GM18520 (cell line): ENCODE measurements around the gene ZNF536.
"Not testable (repeated sequence)": the region's sequence is repeated elsewhere in the genome, so short reads cannot be mapped to it uniquely, and the experiment has no call there.

Source experiments
- ATAC-seq: cut with Tn5 transposase; IDR thresholded peaks from one replicate; pipeline ENCODE4 v1.9.1; 2021; ENCODE audit not compliant: unreplicated experiment

ZNF536 gene

DNA sequence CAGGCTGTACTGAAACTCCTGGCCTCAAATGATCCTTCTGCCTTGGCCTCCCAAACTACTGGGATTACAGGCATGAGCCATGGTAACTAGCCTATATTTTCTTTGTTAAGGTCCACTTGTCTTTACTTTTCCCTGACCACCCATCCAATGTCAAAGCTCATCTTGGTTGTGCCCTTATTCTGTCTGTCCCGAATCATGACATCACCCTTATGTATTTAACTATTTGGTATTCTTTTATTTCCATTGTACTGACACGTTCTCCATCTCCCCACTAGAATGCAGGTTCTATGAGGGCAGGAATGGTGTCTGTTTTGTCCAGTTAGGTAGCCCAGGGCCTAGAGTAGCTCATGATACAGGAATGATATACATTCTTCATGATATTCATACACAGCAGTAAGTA, 104.8 kb downstream of the ZNF536 start:
- ATAC-seq = no peak

DNA sequence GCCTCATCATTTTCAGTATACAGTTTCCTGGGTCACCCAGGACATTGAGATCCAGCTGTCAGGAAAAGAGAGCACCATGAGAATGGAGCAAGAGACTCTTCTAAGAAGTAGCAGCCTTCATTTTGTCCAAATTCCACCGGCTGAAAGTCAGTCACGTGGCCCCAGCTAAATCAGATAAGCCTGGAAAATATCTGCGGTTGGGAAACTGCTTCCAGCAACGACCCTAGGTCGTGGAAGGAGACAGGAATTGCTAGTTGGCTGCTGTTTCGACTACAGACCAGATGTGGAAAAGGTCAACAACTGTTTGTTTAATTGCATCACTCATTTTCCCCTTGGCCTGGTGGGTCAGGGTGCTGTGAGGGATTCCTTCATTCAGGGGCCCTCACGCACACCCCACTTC, 107.0 kb downstream of the ZNF536 start:
- no peak for ATAC-seq

DNA sequence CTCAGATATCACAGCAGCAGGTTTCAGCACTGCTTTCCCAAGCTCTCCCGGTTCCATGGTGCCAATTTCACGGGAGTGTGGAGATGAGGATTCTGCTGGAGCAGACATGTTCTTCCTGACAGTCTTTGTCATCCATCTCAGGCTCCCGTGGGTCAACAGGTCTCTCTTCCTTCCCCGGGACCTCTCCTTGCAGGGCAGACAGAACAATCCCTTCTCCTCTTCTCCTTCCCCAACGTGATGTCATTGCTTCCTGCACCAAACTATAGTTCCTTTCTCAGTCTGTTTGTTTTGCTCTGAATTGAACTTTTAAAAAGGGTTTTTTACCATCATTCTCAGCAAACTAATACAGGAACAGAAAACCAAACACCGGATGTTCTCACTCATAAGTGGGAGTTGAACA, 107.9 kb downstream of the ZNF536 start:
- ATAC-seq = no peak

DNA sequence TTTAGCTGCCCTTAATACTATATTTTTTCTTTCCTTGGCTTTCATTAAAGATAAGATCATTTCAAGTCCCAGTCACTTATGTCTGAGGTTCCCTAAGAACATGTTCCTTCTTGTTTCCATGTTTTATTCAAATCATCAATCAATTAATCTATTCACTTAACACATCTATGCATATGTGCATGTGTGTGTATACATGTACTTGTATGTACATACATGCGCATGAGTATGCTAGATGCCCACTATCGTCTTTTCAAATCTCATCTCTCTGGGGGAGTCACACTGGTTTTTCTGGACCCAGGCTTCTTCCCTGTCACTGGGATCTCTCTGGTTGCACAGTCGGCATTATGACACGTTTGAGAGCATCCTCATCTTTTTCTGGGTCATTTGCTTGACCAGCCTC, 108.9 kb downstream of the ZNF536 start:
- no peak for ATAC-seq

DNA sequence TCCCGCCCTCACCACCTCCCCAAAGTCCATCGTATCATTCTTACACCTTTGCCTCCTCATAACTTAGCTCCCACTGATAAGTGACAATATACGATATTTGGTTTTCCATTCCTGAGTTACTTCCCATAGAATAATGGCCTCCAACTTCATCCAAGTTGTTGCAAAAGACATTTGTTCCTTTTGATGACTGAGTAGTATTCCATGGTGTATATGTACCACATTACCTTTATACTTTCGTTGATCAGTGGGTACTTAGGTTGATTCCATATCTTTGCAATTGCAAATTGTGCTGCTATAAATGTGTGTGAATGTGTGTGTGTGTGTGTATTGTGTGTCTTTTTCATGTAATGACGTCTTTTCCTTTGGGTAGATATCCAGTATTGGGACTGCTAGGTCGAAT, 109.6 kb downstream of the ZNF536 start:
- ATAC-seq = no peak

DNA sequence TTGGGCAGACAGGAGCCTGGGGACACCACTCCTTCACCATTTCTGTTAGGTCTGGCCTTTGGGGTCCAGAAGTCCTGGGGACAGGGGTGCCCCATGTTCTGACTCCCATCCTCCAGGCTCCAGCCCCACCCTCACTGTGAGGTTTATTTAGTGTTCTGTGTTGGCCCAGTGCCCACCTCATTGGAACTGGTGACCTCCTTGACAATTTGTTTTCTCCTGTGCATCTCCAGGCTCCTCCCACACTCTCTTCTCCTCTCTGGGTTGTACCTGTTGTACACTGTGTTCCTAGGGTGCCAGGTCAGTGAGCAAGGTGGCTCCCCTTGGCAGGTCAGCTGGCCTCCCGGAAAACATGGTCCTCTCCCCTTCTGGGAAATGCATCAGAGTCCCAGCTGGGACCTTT, 110.8 kb downstream of the ZNF536 start:
- ATAC-seq = no peak

DNA sequence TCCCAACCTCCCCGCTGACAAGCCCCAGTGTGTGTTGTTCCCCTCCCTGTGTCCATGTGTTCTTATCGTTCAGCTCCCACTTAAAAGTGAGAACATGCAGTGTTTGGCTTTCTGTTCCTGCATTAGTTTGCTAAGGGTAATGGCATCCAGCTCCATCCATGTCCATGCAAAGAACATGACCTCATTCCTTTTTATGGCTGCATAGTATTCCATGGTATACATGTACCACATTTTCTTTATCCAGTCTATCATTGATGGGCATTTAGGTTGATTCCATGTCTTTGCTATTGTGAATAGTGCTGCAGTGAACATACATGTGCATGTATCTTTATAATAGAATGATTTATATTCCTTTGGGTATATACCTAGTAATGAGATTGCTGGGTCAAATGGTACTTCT, 114.1 kb downstream of the ZNF536 start:
- not testable (repeated sequence) for ATAC-seq

DNA sequence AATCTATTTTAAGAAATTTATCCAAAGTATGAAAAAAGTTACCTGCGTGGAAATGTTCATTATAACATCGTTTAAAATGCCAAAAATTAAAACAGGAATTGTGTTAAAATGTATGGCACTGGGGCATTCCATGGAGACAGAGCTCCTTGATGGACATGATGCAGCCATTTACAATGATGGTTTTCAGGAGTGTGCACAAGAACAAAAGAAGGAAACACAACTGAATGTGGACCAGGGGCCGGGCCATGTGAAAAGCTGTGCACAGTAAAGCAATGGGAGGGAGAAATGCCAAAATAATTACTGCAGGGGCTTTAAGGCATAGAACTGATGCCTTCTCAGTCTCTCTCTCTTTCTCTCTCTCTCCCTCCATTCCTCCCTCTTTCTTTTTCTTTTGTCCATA, 115.0 kb downstream of the ZNF536 start:
- no peak for ATAC-seq

DNA sequence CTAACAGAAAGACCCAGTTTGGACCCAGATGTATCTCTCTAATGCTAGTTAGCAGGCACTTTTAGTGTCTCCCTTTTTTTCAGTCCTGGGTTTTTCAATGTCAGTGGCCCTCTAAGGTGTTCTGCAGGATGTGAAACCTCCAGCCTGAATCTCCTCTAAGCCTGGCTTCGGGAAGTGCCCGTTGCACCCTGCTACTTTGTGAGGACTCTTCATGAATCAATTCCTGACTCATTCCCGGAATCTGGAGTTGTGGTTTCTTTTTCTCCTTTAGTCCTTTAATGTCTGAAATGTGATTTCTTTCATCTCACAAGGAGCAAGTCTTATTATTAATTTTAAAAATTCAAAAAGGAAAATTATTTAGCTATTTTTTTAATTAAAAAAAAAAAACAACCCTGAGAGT, 116.0 kb downstream of the ZNF536 start:
- no peak for ATAC-seq

DNA sequence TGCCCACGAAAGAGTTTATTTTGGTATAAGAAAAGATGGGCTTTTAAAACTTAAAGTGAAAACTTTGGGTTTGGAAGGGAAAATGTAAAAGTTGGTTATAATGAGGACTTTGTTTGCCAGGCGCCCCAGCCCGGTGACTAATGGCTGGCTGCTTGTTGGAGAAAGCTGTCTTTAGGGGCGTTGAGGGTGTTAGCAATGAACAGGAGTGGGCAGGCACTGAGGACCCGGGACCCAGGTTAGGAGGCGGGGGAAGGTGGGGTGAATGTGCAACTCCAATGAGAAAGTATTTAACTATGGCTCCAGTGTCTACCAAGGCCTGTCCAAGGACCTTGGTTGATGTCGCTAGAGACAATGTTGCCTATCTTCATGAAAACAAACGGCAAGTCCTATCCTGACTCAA, 118.6 kb downstream of the ZNF536 start:
- no peak for ATAC-seq

DNA sequence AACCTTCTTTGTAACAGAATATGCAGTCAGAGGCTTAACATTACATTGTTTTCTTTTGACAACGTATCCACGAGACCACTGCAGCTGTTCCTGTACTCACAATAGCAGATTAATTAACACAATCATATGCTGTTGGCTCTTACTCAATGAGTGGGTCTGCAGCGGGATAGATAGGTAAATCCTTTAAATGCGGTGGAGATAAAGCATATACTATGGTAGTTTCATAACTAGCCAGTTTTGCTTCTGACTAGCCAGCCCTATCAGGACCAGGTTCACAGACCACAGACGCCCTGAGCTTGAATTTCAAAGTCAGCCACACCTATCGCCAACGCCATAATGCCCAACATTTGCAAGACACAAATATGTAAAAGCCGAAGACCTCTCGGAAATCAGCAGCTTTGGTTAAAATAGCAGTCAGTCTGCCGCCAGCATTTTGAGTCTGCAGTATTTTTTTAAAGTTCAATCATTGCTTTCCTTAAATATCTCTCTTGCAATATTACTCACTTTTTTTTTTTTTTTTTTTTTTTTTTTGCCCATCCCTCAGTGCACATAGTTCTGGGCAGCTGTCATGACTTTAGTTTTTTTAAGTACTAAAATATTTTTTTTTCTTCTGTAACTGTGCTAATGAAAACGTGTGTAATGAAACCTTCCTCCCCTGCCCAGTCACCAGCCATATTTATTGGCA, 120.5 kb downstream of the ZNF536 start:
- ATAC-seq = no peak

DNA sequence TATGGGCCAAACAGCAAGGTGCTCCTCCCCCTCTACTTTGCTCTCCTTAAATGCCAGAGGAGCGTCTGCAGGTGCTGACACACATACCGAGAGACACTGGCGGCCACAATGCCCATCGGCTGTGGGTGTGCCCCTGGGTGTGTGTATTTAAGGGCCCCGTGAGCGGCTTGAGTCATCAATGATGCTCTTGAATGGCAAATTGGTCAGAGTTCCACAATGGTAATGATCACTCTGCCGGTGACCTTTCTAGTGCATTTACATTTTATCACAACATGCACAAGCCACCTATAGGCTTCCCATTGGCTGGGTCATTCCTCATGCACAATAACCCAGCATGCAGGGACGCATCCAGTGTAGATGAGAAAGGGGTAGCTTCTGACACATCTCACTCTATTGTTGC, 124.8 kb downstream of the ZNF536 start:
- no peak for ATAC-seq

DNA sequence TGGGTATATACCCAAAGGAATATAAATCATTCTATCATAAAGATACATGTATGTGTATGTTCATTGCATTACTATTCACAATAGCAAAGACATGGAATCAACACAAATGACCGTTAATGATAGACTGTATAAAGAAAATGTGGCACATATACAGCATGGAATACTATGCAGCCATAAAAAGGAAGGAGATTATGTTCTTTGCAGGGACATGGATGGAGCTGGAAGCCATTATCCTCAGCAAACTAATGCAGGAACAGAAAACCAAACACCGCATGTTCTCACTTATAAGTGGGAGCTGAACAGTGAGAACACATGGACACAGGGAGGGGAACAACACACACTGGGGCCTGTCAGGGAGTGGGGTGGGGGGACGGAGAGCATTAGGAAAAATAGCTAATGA, 125.9 kb downstream of the ZNF536 start:
- not testable (repeated sequence) for ATAC-seq

DNA sequence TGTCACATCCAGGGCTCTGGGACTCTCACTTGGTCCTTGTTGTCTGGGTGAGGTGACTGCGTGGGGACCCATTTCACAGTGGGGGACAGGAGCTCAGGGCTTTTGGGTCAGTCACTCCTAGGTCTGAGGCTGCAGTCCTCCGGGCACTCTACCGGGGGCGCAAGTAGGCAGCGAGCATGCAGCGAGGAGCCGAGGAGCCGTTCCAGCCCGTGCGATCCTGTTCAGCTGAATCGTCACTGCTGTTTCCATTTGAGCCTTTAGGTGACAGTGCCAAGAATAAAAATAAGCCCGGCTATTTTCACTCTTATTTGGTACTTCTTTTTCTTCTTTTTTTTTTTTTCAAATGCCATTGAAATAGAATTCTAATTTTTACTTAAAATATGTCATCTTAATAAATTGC, 126.5 kb downstream of the ZNF536 start:
- ATAC-seq = no peak

DNA sequence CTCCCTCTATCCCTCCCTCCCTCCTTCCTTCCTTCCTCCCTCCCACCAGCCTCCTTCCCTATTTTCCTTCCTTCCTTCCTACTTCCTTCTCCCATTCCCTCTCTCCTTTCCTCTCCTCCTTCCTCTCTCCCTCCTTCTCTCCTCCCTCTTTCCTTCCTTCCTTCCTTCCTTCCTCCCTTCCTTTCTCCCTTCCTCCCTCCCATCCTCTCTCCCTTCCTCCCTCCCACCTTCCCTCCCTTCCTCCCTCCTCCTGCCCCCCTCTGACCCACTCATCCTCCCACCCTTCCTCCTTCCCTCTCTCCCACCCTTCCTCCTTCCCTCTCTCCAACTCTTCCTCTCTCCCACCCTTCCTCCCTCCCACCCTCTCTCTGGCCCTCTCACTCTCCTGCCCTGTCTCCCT, 132.1 kb downstream of the ZNF536 start:
- no peak for ATAC-seq

DNA sequence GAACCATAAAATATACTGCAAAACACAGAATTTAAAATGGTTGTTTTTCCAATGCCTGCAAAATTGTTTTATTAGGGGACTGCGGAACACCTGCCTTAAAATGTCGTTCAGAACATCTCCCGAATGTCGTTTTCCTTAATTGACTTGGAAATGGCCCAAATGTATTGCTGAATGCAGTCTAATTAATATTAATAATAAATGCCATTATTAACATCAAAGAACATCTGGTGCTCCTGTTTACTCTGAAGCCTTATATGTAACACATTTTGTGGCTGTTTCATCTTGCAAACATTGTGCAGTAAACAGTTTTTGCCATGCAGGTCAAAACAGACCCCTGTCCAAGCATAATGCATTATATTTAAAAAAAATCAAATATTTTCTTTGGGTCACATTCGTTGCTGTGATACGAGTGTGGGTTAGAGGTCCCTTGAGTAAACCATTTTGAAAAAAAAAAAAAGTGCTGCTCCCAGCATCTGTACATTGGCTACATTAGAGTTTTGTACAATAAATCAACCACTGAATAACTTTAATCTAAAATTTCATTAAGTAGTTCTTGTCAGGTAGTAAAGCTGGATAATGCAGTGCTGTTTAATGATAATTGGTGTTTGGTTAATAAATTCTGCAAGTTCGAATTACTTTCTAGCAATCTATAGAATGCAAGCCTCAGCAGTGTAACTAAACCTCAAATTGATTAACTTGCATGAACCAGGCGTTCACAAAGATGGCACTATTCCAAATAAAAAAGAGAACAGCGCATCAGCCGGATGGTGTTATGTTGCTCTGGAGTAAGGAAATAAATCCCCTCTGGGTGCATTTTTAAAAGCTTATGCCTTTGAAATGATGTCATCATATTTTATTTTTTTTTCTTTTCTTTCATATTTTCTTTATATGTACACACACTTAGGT, 140.2 kb downstream of the ZNF536 start:
- no peak for ATAC-seq

DNA sequence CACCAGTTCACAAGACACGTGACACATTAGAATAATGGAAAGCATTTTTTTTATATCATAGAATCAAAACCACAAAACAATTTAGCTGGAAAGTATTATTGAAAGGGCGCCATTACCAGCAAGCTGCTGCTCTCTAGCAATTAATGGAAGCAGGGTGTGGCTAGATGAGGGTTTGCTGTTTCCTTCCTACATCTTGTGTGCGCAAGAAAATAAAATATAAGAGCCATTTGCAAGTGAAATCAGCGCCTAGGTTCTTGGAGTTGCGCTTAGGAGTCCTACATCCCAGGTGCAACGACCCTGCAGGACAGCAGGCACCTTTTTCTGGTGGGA, 140.9 kb downstream of the ZNF536 start:
- ATAC-seq = no peak

DNA sequence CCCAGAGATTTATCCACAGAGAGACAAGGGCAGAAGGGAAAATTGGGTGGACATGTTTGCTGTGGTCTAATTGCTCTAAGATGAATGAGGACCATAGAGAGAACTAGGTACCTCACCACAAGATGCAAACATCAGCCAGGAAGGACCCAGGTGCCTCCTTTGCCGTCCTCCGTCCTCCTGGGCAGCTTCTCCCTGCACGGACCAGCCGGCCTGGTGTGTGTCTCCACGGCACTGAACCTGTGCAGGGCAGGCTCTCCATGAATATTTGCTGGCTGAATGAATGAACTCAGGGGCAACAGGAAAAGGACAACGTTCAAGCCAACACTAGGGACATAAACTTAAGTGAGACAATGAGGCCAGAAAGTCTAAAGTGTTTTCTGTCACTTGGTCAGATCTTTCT, 143.9 kb downstream of the ZNF536 start:
- ATAC-seq = no peak

DNA sequence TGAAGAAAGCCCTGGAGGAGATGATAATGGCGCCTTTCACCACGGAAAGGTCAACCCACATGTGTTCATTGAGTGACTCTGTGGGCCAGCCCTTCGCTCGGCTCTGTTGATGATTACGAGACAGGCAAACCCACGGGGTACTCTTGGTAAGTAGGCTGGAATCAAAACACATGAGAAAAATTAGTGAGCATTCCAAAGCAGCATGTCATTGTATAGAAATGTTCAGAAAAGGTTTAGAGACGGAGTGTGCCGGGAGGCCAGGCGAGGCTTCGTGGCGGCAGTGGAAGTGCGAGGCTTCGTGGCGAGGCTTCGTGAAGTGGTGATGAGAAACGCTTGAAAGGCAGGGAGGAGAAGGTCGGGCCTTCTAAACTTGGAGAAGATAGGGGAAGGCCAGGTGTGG, 144.3 kb downstream of the ZNF536 start:
- ATAC-seq = no peak

DNA sequence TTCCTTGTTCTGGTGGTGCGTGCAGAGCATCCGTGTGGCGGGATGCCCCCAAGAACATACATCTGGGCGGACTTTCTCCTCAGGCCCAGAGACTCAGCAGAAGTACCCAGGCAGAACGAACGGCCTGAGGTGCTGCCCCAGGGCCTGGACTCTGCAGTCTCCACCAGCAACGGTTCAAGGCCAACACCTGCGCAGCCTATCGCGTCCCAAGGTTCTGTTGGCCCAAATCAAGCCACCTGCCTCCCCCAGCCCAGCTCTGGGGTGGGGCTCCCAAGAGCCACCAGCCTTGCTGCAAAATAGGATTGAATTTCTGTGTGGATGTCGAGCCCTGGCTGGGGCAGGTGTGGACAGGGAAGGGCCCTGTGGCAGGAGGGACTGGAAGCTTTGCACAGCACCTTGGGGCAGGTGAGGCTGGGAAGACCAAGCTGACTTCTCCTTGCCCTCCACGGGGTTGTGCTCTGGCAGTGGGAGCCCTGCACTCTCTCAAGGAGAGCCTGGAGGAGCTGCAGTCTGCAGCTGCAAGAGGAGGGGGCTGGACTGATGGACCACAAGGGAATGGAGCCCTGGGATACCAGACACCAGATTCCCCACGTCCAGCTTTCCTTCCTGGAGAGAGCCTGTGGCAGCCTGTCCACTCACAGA, 146.9 kb downstream of the ZNF536 start:
- ATAC-seq = no peak

DNA sequence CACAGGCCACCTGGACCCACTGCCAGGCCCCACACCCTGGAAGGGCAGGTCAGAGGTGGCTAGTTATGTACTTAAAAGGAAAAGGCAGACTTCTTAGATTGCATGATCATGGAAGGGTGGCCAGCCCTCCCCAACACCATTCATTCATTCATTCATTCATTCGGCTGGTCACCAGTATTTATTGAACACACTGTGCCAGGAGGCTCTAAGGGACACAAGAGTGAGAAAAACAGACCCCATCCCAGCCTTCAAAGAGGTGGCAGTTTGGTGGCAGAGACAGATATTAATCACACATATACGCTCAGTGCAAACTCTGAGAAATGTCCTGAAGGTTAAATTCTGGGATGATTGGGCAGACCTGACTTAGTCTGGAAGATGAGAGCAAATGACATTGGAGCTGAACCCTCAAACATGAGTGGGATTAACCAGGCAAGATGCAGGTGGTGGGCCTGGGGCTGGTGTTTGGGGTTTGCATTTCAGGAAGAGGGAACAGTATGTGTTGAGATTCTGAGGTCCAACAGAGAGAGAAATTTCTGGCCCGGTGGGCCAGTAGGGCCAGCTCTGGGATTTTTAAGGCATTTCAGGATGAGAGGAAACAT, 147.5 kb downstream of the ZNF536 start:
- ATAC-seq = no peak
